CD4-positive, alpha-beta T cell treated with Interleukin-17A for 1 hour (primary cell): ENCODE results near the gene CLMN.

Experiments used
- DNase-seq: peaks from one replicate; pipeline ENCODE4 v3.0.0-alpha.2; 2020

CLMN gene

GRCh38 chr14:95320078-95320895, 579 bp upstream of the CLMN start:
- peak; percentile 10 for DNase-seq

- DNase-seq = no peak
These were observed 1.1 kb downstream of the CLMN start for GRCh38 chr14:95318399-95319311.

GRCh38 chr14:95317817-95318343, 1.8 kb downstream of the CLMN start:
- no peak for DNase-seq

GRCh38 chr14:95316821-95317220, 2.9 kb downstream of the CLMN start:
- no peak for DNase-seq

GRCh38 chr14:95315579-95315978, 4.1 kb downstream of the CLMN start:
- DNase-seq = no peak

- no peak for DNase-seq
These were observed 4.6 kb downstream of the CLMN start for GRCh38 chr14:95315156-95315555.

- no peak for DNase-seq
These were observed 5.1 kb downstream of the CLMN start for GRCh38 chr14:95314609-95315008.

GRCh38 chr14:95313707-95314106, 6.0 kb downstream of the CLMN start:
- DNase-seq = peak; percentile 5

- DNase-seq = no peak
These were observed 6.5 kb downstream of the CLMN start for GRCh38 chr14:95313190-95313589.

GRCh38 chr14:95312311-95312710, 7.4 kb downstream of the CLMN start:
- no peak for DNase-seq

GRCh38 chr14:95311752-95312151, 8.0 kb downstream of the CLMN start:
- no peak for DNase-seq

GRCh38 chr14:95310635-95311380, 8.9 kb downstream of the CLMN start:
- DNase-seq = no peak

GRCh38 chr14:95309261-95310051, 10.3 kb downstream of the CLMN start:
- DNase-seq = no peak

GRCh38 chr14:95308073-95308472, 11.6 kb downstream of the CLMN start:
- no peak for DNase-seq

GRCh38 chr14:95307402-95308041, 12.2 kb downstream of the CLMN start:
- DNase-seq = no peak

GRCh38 chr14:95305940-95306339, 13.8 kb downstream of the CLMN start:
- DNase-seq = no peak

GRCh38 chr14:95305145-95305544, 14.6 kb downstream of the CLMN start:
- no peak for DNase-seq

GRCh38 chr14:95304342-95304741, 15.4 kb downstream of the CLMN start:
- DNase-seq = no peak

GRCh38 chr14:95303552-95303951, 16.2 kb downstream of the CLMN start:
- DNase-seq = no peak

- DNase-seq = no peak
These were observed 16.8 kb downstream of the CLMN start for GRCh38 chr14:95302667-95303506.
